GM18511 (cell line): ENCODE measurements around the gene SHISA9.

ENCODE experiments used
- ATAC-seq: cut with Tn5 transposase; IDR thresholded peaks from one replicate; pipeline ENCODE4 v1.9.1; 2021; ENCODE audit warnings: mild to moderate bottlenecking, moderate library complexity; ENCODE audit not compliant: unreplicated experiment

The SHISA9 gene

GRCh38 chr16:13157082-13157481 lies 255.7 kb downstream of the SHISA9 start:
- ATAC-seq = no peak

GRCh38 chr16:13158427-13158826 lies 257.0 kb downstream of the SHISA9 start:
- ATAC-seq = no peak

DNA sequence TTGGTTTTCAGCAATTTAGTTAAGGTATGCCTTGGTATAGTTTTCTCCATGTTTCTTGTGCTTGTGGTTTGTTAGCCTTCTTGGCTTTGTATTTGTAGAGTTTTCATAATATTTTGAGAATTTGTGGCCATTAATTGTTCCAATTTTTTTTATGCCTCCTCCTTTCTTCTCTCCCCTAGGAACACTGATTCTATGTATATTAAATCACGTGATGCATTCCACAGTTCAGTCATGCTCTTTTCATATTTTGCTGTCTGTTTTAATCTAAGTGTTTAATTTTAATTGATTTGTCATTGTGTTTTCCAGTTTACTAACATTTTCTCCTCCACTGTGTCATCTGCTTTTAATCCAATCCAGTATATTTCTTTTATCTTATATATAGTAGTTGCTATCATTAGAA lies 263.6 kb downstream of the SHISA9 start:
- no peak for ATAC-seq

DNA sequence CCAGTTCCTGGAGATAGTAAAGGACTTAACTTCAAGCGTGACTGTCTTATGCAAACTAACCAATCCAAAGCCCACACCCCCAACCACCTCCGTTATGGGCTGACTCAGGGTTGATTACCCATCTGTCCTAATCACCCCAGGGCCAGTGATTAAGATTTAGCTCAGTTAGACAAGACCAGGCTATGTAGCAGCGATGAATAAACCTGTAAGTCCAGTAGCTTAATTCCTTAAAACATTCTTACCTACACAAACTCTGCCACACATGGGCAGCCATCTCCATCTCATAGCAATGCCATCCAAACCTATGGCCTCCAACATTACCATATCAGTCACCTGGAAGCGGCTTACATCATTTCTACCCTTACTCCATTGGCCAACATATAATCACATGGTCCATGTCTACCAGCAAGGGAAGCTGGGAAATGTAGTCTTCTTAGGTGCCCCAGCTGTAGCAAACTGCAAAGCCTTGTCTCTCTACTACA lies 266.7 kb downstream of the SHISA9 start:
- ATAC-seq = no peak

GRCh38 chr16:13171313-13171712 lies 269.9 kb downstream of the SHISA9 start:
- ATAC-seq = no peak

DNA sequence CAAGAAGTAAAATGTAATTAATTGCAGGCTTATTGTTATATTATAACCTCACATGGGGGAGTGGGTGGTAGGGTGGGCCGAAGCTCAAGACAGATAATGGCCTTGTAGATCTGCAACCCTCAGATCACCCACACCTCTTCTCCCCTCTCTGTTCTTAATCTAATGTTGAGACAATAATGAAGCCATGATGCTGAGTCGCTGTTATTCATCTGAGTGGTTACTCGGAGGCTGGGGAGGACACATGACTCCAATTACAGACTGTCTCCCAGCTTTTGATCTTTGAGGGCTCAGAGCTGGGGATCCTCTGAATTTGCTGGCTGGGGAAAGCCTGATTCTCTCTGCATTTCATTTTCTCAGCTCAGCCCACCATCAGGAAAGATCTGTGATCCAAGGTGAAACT lies 275.3 kb downstream of the SHISA9 start:
- ATAC-seq = no peak

DNA sequence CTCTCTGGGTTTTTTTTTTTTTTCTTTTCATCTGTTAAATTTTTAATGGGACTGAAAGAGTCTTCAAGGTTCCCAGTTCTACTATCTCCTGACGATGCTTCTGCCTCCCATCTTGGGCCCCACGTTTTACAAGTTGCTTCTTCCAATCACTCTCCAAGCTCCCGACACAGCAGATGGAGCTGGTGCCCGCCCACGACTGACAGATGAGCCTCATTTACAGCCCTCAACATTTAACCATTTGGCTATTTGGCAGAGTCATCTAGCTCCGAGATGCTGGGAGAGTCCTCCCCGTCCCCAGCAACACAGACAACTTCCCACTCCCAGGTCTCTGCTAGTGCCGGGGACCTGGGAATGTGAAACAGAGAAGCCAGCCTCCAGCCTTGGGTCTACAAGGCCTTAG lies 276.9 kb downstream of the SHISA9 start:
- ATAC-seq = no peak

DNA sequence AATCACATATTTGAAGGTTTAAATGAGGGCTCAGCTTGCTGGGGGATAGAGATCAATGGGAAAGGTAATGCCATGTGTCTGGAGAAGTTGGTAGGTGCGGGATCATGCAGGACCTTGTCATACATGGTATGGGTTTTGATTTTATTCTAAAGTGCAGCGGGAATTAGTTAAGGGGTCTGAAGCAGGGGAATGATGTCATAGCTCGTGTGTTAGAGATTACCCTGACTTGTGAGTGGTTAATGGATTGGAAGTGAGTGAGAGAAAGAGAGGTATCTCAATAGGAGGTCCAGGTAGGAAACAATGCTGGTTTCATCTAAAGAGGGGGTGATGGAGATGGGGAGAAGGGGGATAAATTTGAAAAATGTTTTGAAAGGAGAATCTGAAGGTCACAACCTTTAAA lies 280.0 kb downstream of the SHISA9 start:
- ATAC-seq = no peak

GRCh38 chr16:13186813-13187212 lies 285.4 kb downstream of the SHISA9 start:
- no peak for ATAC-seq

DNA sequence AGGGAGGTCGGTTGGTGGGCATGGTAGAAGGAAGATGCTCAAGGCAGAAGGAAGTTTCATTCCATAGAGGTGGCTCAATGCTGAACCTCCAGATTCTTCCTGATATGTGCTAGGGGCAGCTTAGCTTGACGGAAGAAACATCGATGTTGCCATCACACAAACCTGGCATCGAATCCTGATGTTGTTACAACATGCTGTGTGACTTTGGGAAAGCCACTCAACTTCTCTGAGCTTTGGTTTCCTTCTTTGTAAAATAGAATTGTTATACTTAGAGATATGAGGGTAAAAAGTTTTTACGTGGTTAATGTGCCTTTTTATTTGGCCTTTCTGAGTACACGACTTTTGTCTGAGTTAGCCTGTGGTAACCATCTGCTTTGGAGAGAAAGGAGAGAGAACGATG lies 287.9 kb downstream of the SHISA9 start:
- ATAC-seq = no peak

- ATAC-seq = no peak
Measured at GRCh38 chr16:13193721-13194120, 292.3 kb downstream of the SHISA9 start.

DNA sequence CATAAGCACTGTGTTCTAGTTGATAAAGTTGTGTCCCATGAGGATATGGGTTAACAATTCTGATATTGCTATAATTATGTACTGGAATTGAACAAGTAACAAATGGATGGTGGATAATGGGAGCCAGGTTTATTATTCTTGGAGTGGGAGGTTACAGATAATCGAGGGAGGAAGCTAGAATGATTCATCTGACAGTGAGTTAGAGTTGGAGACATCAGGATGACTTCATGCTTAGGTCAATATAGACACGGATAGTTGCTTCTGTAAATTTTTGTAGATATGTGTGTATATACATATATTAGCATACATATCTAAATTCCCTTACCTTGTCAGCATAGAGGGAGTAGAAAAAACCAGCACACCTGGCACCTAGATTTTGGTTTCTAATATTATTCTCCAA lies 293.4 kb downstream of the SHISA9 start:
- no peak for ATAC-seq

DNA sequence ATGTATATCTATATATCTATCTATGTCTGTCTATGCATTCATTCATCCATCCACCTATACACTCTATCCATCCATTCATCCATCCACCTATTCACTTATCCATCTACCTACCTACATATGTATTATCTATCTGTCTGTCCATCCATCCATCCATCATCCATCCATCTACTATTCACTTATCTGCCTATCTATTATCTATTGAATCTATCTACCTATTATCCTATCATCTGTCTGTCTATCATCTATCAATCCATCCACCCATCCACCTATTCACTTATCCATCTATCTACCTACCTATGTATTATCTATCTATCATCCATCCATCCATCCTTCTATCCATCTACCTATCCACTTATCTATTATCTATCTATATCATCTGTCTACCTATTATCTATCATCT lies 302.3 kb downstream of the SHISA9 start:
- no peak for ATAC-seq

GRCh38 chr16:13205352-13205751 lies 304.0 kb downstream of the SHISA9 start:
- ATAC-seq = no peak

DNA sequence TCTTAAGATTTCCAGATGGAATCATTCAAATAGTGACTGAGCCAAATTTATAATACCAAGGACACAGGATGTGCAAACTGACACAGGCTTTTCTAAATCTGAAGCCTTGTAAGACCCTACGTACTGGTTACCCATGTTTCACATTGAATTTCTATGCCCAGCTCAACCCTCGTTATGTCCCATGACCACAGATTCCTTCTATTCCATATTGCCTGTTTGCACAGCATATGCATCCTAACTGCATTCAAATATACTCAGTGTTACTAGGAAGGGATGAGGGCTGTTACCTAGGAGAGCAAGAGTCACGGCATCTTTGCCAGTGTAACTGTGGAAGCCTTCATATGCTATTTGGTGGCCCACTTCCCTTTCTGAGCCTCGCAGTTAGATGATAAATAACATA lies 305.2 kb downstream of the SHISA9 start:
- ATAC-seq = no peak

DNA sequence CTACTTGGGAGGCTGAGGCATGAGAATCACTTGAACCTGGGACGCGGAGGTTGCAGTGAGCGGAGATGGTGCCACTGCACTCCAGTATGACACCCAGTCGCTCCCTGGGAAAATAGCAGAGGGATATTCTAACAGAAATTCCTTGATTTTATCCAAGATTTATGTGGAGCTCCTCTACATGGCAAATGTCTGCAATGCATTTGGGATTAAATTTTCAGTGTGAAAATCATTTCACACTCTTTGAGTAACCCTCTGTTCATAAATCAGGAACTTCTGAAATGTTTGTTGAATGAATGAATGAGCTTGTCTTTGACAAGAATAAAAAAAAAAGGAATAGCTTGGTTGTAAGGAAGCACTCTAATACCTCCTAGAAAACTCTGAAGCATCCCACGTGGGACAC lies 305.8 kb downstream of the SHISA9 start:
- ATAC-seq = no peak

DNA sequence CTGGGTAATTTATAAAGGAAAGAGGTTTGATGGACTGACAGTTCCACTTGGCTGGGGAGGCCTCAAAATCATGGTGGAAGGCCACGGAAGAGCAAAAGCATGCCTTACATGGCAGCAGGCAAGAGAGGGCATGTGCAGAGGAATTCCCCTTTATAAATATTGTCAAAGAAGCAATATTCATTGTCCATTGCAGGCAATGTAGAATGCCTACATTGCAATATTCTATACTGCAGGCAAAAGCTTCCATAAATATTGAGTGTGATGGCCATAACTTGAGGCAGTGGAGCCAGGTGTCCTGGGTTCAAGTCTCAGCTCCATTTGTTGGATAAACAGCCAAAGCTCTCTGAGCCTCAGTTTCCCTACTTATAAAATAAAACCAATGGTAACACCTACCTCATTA lies 322.3 kb downstream of the SHISA9 start:
- no peak for ATAC-seq

GRCh38 chr16:13229039-13229438 lies 327.6 kb downstream of the SHISA9 start:
- no peak for ATAC-seq

DNA sequence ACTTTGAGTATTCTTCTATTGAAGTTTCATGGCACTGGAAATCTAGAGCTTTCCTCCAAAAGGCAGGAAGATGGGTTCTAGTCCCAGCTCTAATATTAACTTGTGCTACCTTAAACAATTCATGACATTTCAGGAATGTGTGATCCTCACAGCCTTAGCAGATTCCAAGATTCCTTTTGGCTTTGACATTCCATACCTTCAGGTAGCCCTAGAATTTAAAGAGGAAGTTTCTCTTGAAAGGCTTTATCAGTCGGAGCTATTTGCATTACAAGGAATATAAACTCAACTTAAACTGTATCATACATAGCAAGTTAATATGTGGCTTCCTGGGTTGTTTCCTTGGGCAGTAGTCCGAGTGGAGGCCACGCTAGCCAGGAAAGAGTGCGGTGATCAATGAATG lies 330.0 kb downstream of the SHISA9 start:
- no peak for ATAC-seq

DNA sequence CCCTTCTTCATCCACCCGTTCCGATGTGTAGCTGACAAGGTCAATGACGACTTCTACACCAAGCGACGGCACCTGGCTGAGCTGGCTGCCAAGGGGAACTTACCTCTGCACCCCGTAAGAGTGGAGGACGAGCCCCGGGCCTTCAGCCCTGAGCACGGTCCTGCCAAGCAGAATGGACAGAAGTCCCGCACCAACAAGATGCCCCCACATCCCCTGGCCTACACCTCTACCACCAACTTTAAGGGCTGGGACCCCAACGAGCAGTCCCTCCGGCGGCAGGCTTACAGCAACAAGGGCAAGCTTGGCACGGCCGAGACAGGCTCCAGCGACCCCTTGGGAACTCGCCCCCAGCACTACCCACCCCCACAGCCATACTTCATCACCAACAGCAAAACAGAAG lies 333.6 kb downstream of the SHISA9 start:
- ATAC-seq = no peak

- ATAC-seq = no peak
Measured at GRCh38 chr16:13236308-13236707, 334.9 kb downstream of the SHISA9 start.

GRCh38 chr16:13238182-13238581 lies 336.8 kb downstream of the SHISA9 start:
- no peak for ATAC-seq

- ATAC-seq = no peak
Measured at GRCh38 chr16:13242201-13242600, 340.8 kb downstream of the SHISA9 start.

DNA sequence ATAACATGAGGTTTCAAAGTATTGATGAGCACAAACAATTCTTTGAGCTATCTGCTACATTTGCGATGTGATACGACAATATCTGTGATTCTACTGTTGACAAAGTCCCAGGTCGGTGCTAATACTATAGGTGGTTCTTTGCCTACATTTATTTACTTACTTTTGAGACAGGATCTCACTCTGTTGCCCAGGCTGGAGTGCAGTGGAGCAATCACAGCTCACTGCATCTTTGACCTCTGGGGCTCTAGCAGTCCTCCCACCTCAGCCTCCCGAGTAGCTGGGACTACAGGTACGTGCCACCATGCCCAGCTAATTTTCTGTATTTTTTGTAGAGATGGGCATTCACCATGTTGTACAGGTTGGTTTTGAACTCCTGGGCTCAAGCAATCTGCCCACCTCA lies 343.4 kb downstream of the SHISA9 start:
- ATAC-seq = no peak
